MM.1S (cell line): ENCODE data around the gene HMG20A.

Source experiments
- DNase-seq: peaks from one replicate; pipeline ENCODE4 v3.0.0-alpha.2; 2015
- H2AFZ ChIP-seq: fragments of 300-600 bp; sonication (generic); 2 replicates; pipeline ENCODE4 v1.6.0; 2016; ENCODE audit warnings: antibody characterized with exemption, low read length
- H3F3A ChIP-seq: fragments of 300-600 bp; sonication (generic); 2 replicates; pipeline ENCODE4 v1.6.1; 2016; ENCODE audit warnings: mild to moderate bottlenecking, antibody characterized with exemption, low read length, moderate library complexity, mixed read lengths; ENCODE audit not compliant: insufficient read depth
- H3K27ac ChIP-seq: fragments of 300-600 bp; sonication (generic); 2 replicates; pipeline ENCODE4 v1.5.1; 2016; ENCODE audit warnings: mild to moderate bottlenecking, low read length
- H3K27me3 ChIP-seq: fragments of 300-600 bp; sonication (generic); replicated peaks from 2 replicates; pipeline ENCODE4 v1.6.0; 2016; ENCODE audit warnings: low read length; ENCODE audit not compliant: insufficient read depth
- H3K36me3 ChIP-seq: fragments of 300-600 bp; sonication (generic); replicated peaks from 2 replicates; pipeline ENCODE4 v1.6.1; 2016; ENCODE audit warnings: mild to moderate bottlenecking, low read length, mixed read lengths; ENCODE audit not compliant: insufficient read depth
- H3K4me1 ChIP-seq: fragments of 300-600 bp; sonication (generic); 2 replicates; pipeline ENCODE4 v1.6.1; 2016; ENCODE audit warnings: low read length, mixed read lengths
- H3K4me2 ChIP-seq: fragments of 300-600 bp; sonication (generic); 2 replicates; pipeline ENCODE4 v1.6.0; 2016; ENCODE audit warnings: low read depth, low read length
- H3K4me3 ChIP-seq: fragments of 300-600 bp; sonication (generic); 2 replicates; pipeline ENCODE4 v1.5.1; 2016; ENCODE audit warnings: low read length, mixed read lengths
- H3K79me2 ChIP-seq: fragments of 300-600 bp; sonication (generic); 2 replicates; pipeline ENCODE4 v1.6.1; 2016; ENCODE audit warnings: mixed run types, low read length, mixed read lengths
- H3K9ac ChIP-seq: fragments of 300-600 bp; sonication (generic); 2 replicates; pipeline ENCODE4 v1.6.1; 2016; ENCODE audit warnings: low read length, mixed read lengths
- H3K9me2 ChIP-seq: fragments of 300-600 bp; sonication (generic); replicated peaks from 2 replicates; pipeline ENCODE4 v1.6.1; 2016; ENCODE audit warnings: mild to moderate bottlenecking, low read length, mixed read lengths; ENCODE audit not compliant: insufficient read depth
- H3K9me3 ChIP-seq: fragments of 300-600 bp; sonication (generic); replicated peaks from 2 replicates; pipeline ENCODE4 v1.6.1; 2016; ENCODE audit warnings: mild to moderate bottlenecking, low read length, mixed read lengths; ENCODE audit not compliant: insufficient read depth
- H4K20me1 ChIP-seq: fragments of 300-600 bp; sonication (generic); 2 replicates; pipeline ENCODE4 v1.6.1; 2016; ENCODE audit warnings: mild to moderate bottlenecking, low read length, moderate library complexity, mixed read lengths; ENCODE audit not compliant: insufficient read depth
- CTCF ChIP-seq: fragments of 300-600 bp; sonication (generic); IDR thresholded peaks from 2 replicates; pipeline ENCODE4 v1.5.1; 2016; ENCODE audit warnings: antibody characterized with exemption, low read length, mixed read lengths
- EZH2 ChIP-seq: fragments of 300-600 bp; sonication (generic); optimal IDR thresholded peaks from 2 replicates; pipeline ENCODE3; 2017; ENCODE audit warnings: low read depth, mild to moderate bottlenecking, antibody characterized with exemption, low read length, mixed read lengths
- EZH2phosphoT487 ChIP-seq: fragments of 300-600 bp; sonication (generic); IDR thresholded peaks from 2 replicates; pipeline ENCODE4 v1.6.1; 2018; ENCODE audit warnings: antibody characterized with exemption, low read length

Gene HMG20A

GRCh38 chr15:77414789-77415442, 5.8 kb upstream of the HMG20A start:
- Histone ChIP-seq H3K9me2 (no peaks in the 10 kb centered on the region), H3K4me3 (no peak overlapping the region), H3K36me3 (no peaks in the 10 kb centered on the region), H3K27me3 (no peaks in the 10 kb centered on the region), H2AFZ (no peak overlapping the region), H3K9me3 (no peaks in the 10 kb centered on the region), H3K4me2 (no peak overlapping the region), H4K20me1 (0 out of 2 replicates have a peak, but pooled peaks cover 6% of the 10 kb centered on the region), H3K4me1 (peaks cover 19% of the 10 kb centered on the region), H3K79me2 (peaks cover 88% of the 10 kb centered on the region), H3F3A (peaks cover 9% of the 10 kb centered on the region), H3K9ac (no peak overlapping the region), H3K27ac (no peak overlapping the region)
- no peak for DNase-seq
- TF ChIP-seq EZH2 (no peak), EZH2phosphoT487 (no peak)

GRCh38 chr15:77415450-77416147, 5.1 kb upstream of the HMG20A start:
- no peak overlapping the region for H3K4me2 ChIP-seq

GRCh38 chr15:77416148-77416455, 4.6 kb upstream of the HMG20A start:
- Histone ChIP-seq H3K4me3 (no peak overlapping the region), H3K9ac (no peak overlapping the region), H3K9me3 (no peaks in the 10 kb centered on the region), H3K27ac (no peak overlapping the region), H3K4me2 (no peak overlapping the region), H3K36me3 (no peaks in the 10 kb centered on the region), H3K9me2 (no peaks in the 10 kb centered on the region), H2AFZ (no peak overlapping the region), H3F3A (no peaks in the 10 kb centered on the region; the same call in 1 of the 2 replicates), H4K20me1 (0 out of 2 replicates have a peak, but pooled peaks cover 6% of the 10 kb centered on the region), H3K4me1 (peaks cover 11% of the 10 kb centered on the region), H3K27me3 (no peaks in the 10 kb centered on the region), H3K79me2 (peaks cover 82% of the 10 kb centered on the region)
- DNase-seq = no peak
- no peak for TF ChIP-seq EZH2
- TF ChIP-seq EZH2phosphoT487 = no peak
- TF ChIP-seq CTCF = no peak

More at GRCh38 chr15:77415450-77416147, 5.1 kb upstream of the HMG20A start:
- no peaks in the 10 kb centered on the region for H3K9me2 ChIP-seq
- TF ChIP-seq EZH2phosphoT487 = no peak
- no peak for TF ChIP-seq EZH2
- no peak for TF ChIP-seq CTCF
- DNase-seq = no peak
- 0 out of 2 replicates have a peak, but pooled peaks cover 6% of the 10 kb centered on the region for H4K20me1 ChIP-seq
- H3K27ac ChIP-seq = no peak overlapping the region
- no peak overlapping the region for H3K9ac ChIP-seq
- no peaks in the 10 kb centered on the region for H3K27me3 ChIP-seq
- peaks cover 2% of the 10 kb centered on the region for H3F3A ChIP-seq
- no peak overlapping the region for H3K4me3 ChIP-seq
- peaks cover 14% of the 10 kb centered on the region for H3K4me1 ChIP-seq
- no peaks in the 10 kb centered on the region for H3K36me3 ChIP-seq
- no peak overlapping the region for H2AFZ ChIP-seq
- H3K79me2 ChIP-seq = peaks cover 84% of the 10 kb centered on the region
- no peaks in the 10 kb centered on the region for H3K9me3 ChIP-seq

GRCh38 chr15:77416954-77417353, 3.7 kb upstream of the HMG20A start:
- H3K36me3 ChIP-seq = no peaks in the 10 kb centered on the region
- H3K4me1 ChIP-seq = peaks cover 15% of the 10 kb centered on the region
- no peaks in the 10 kb centered on the region; the same call in 1 of the 2 replicates for H3F3A ChIP-seq
- H3K27ac ChIP-seq = no peak overlapping the region
- TF ChIP-seq EZH2 = no peak
- no peak for TF ChIP-seq EZH2phosphoT487
- no peak for TF ChIP-seq CTCF
- peaks cover 82% of the 10 kb centered on the region for H3K79me2 ChIP-seq
- H2AFZ ChIP-seq = no peak overlapping the region
- H3K9me3 ChIP-seq = no peaks in the 10 kb centered on the region
- 0 out of 2 replicates have a peak, but pooled peaks cover 6% of the 10 kb centered on the region for H4K20me1 ChIP-seq
- H3K9ac ChIP-seq = no peak overlapping the region
- DNase-seq = no peak
- no peak overlapping the region for H3K4me2 ChIP-seq
- H3K27me3 ChIP-seq = no peaks in the 10 kb centered on the region
- no peaks in the 10 kb centered on the region for H3K9me2 ChIP-seq
- no peak overlapping the region for H3K4me3 ChIP-seq
